ENCODE results near the gene AVPR1A. TPM values are rescaled to one million over a fixed set of nuclear protein-coding genes. Genes with fewer than 3 reads are reported as not detected.

Gene AVPR1A
- total RNA-seq, 1 experiment from 2014 or later = 0.07 TPM

DNA sequence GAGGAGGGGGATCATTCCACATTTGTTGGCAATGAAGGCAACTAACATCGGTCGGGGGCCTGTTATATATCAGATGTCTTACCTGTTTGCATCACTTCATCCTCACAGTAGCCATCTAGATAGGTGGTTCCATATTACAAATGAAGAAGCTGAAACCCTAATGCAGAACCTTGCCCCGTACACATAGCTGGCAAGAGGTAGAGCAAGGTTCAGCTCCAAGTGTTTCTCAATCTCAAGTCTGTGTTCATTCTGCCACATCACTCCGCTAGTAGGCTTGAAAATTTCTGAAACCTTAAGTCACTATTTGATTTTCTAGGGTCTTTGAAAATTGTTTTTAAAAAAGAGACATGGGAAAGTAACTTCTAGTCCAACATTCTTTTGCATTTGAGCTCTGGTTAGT lies 17.0 kb downstream of the AVPR1A start:
- Histone ChIP-seq H3K4me1 (ENCODE audit: control insufficient read depth in 1 of 2, insufficient read depth in 2 of 2, low read length in 2 of 2) (no peaks in the 10 kb centered on the region), H3K4me2 (ENCODE audit: low read length) (no peak overlapping the region), H3K27ac (ENCODE audit: low read depth, low read length) (no peak overlapping the region), H3K9me3 (ENCODE audit: control insufficient read depth in 1 of 2, insufficient read depth in 1 of 2, low read depth in 1 of 2, low read length in 2 of 2) (no peaks in the 10 kb centered on the region), H3K27me3 (ENCODE audit: insufficient read depth, low read length) (no peaks in the 10 kb centered on the region), H2AFZ (ENCODE audit: low read depth, low read length, poor library complexity, severe bottlenecking) (no peak overlapping the region), H3K4me3 (replicated peaks in 1 of 2; ENCODE audit: low read depth in 1 of 2, low read length in 2 of 2) (no peak overlapping the region), H3K79me2 (ENCODE audit: insufficient read depth, low read length) (no peaks in the 10 kb centered on the region), H3K9me2 (ENCODE audit: insufficient read depth) (no peaks in the 10 kb centered on the region), H4K20me1 (ENCODE audit: insufficient read depth) (no peaks in the 10 kb centered on the region), H3K9ac (ENCODE audit: low read length) (no peak overlapping the region), H3K36me3 (ENCODE audit: control insufficient read depth in 1 of 2, insufficient read depth in 2 of 2, low read length in 2 of 2) (no peaks in the 10 kb centered on the region)
- TF ChIP-seq, protein P1, sequence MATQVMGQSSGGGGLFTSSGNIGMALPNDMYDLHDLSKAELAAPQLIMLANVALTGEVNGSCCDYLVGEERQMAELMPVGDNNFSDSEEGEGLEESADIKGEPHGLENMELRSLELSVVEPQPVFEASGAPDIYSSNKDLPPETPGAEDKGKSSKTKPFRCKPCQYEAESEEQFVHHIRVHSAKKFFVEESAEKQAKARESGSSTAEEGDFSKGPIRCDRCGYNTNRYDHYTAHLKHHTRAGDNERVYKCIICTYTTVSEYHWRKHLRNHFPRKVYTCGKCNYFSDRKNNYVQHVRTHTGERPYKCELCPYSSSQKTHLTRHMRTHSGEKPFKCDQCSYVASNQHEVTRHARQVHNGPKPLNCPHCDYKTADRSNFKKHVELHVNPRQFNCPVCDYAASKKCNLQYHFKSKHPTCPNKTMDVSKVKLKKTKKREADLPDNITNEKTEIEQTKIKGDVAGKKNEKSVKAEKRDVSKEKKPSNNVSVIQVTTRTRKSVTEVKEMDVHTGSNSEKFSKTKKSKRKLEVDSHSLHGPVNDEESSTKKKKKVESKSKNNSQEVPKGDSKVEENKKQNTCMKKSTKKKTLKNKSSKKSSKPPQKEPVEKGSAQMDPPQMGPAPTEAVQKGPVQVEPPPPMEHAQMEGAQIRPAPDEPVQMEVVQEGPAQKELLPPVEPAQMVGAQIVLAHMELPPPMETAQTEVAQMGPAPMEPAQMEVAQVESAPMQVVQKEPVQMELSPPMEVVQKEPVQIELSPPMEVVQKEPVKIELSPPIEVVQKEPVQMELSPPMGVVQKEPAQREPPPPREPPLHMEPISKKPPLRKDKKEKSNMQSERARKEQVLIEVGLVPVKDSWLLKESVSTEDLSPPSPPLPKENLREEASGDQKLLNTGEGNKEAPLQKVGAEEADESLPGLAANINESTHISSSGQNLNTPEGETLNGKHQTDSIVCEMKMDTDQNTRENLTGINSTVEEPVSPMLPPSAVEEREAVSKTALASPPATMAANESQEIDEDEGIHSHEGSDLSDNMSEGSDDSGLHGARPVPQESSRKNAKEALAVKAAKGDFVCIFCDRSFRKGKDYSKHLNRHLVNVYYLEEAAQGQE (IDR thresholded peaks at IDR 0.05; ENCODE audit: low read depth) = no peak
- TF ChIP-seq ZNF274 (IDR thresholded peaks at IDR 0.05; ENCODE audit: low read depth, low read length) (no peak), EZH2phosphoT487 (IDR thresholded peaks at IDR 0.05; ENCODE audit: borderline replicate concordance) (no peak), TCF7L2 (IDR thresholded peaks at IDR 0.05; ENCODE audit: borderline replicate concordance, extremely low read depth, insufficient read depth, insufficient read length) (no peak), SIN3A (IDR thresholded peaks at IDR 0.05; ENCODE audit: low read depth) (no peak), SP1 (IDR thresholded peaks at IDR 0.05; ENCODE audit: low read depth) (no peak), SRF (IDR thresholded peaks at IDR 0.05; ENCODE audit: low read depth) (no peak), EZH2 (IDR thresholded peaks at IDR 0.05) (no peak), POLR2A (IDR thresholded peaks at IDR 0.05; ENCODE audit: borderline replicate concordance, extremely low read depth, insufficient read depth, insufficient read length) (no peak), CBX3 (IDR thresholded peaks at IDR 0.05; ENCODE audit: low read depth) (no peak), JUND (IDR thresholded peaks at IDR 0.05) (no peak), FOSL1 (IDR thresholded peaks at IDR 0.05; ENCODE audit: low read depth) (no peak), CEBPB (IDR thresholded peaks at IDR 0.05; ENCODE audit: low read depth) (no peak), EGR1 (IDR thresholded peaks at IDR 0.05; ENCODE audit: low read depth) (no peak), ZFX (IDR thresholded peaks at IDR 0.05) (no peak), ELF1 (IDR thresholded peaks at IDR 0.05; ENCODE audit: borderline replicate concordance, low read depth) (no peak), YY1 (IDR thresholded peaks at IDR 0.05; ENCODE audit: extremely low read depth, insufficient replicate concordance, low read depth, low read length) (no peak), POLR2AphosphoS5 (IDR thresholded peaks at IDR 0.05; ENCODE audit: low read depth, low read length) (no peak)
- TF ChIP-seq, protein P2, sequence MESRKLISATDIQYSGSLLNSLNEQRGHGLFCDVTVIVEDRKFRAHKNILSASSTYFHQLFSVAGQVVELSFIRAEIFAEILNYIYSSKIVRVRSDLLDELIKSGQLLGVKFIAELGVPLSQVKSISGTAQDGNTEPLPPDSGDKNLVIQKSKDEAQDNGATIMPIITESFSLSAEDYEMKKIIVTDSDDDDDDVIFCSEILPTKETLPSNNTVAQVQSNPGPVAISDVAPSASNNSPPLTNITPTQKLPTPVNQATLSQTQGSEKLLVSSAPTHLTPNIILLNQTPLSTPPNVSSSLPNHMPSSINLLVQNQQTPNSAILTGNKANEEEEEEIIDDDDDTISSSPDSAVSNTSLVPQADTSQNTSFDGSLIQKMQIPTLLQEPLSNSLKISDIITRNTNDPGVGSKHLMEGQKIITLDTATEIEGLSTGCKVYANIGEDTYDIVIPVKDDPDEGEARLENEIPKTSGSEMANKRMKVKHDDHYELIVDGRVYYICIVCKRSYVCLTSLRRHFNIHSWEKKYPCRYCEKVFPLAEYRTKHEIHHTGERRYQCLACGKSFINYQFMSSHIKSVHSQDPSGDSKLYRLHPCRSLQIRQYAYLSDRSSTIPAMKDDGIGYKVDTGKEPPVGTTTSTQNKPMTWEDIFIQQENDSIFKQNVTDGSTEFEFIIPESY (IDR thresholded peaks at IDR 0.05; ENCODE audit: extremely low read depth, insufficient replicate concordance, low read length) = no peak
- TF ChIP-seq, protein P3, sequence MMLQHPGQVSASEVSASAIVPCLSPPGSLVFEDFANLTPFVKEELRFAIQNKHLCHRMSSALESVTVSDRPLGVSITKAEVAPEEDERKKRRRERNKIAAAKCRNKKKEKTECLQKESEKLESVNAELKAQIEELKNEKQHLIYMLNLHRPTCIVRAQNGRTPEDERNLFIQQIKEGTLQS (IDR thresholded peaks at IDR 0.05) = no peak
- no peak for ATAC-seq
- RAD21 ChIA-PET (ENCODE audit: low non-redundant PET in 1 of 2, low total read pairs in 2 of 2, uncharacterized antibody in 2 of 2, unreplicated experiment in 2 of 2) = no interaction called here
- no peak for DNase-seq (ENCODE audit: low read depth, low spot score)
- POLR2A ChIA-PET = no interaction called here
- CTCF ChIA-PET = no interaction called here
- no TSS peak for BruUV-seq (replicated peaks)
- intact Hi-C loops (cut with micrococcal nuclease) = no loop called here
